Stimulated activated CD8-positive, alpha-beta memory T cell treated with anti-CD3 and anti-CD28 coated beads, Interleukin-4, amount 100 ng/mL, for 48 hours (primary cell): Measurements from ENCODE around the gene PDCD1.
"Not testable (repeated sequence)": the region's sequence is repeated elsewhere in the genome, so short reads cannot be mapped to it uniquely, and the experiment has no call there.

Experiments
- DNase-seq: peaks from one replicate; pipeline ENCODE4 v3.0.0-alpha.2; 2020

PDCD1 gene

GRCh38 chr2:241810307-241811200, 48.1 kb downstream of the PDCD1 start:
- no peak for DNase-seq

- no peak for DNase-seq
Measured at GRCh38 chr2:241809383-241810306, 49.0 kb downstream of the PDCD1 start.

GRCh38 chr2:241808721-241809382, 49.8 kb downstream of the PDCD1 start, which contains the start of gene NEU4:
Gene NEU4 (plus strand): TSS chr2:241809193. CDS start chr2:241814485, 5,292 bp downstream.
- DNase-seq, result no peak

GRCh38 chr2:241808051-241808720, 50.5 kb downstream of the PDCD1 start:
- no peak for DNase-seq

GRCh38 chr2:241806217-241806616, 52.5 kb downstream of the PDCD1 start:
- not testable (repeated sequence) for DNase-seq

- peak; percentile 55 for DNase-seq
Measured at GRCh38 chr2:241804326-241805229, 54.1 kb downstream of the PDCD1 start.

GRCh38 chr2:241803387-241804325, 55.0 kb downstream of the PDCD1 start:
- peak; percentile 70 for DNase-seq

- no peak for DNase-seq
Measured at GRCh38 chr2:241802421-241803318, 56.0 kb downstream of the PDCD1 start.

- DNase-seq, result no peak
Measured at GRCh38 chr2:241801611-241802420, 56.9 kb downstream of the PDCD1 start.

- not testable (repeated sequence) for DNase-seq
Measured at GRCh38 chr2:241800198-241800903, 58.3 kb downstream of the PDCD1 start.
